A673 (cell line): ENCODE results near the gene SHANK1. TPM values are rescaled to one million over a fixed set of nuclear protein-coding genes. Genes with fewer than 3 reads are reported as not detected.
"Not testable (repeated sequence)": the region's sequence is repeated elsewhere in the genome, so short reads cannot be mapped to it uniquely, and the experiment has no call there.

ENCODE experiments used
- Bru-seq: library from RNA; stranded (reverse); fragments of 400-500 nt; gene quantifications from one replicate; lab custom pipeline; 2021; lab: Mats Ljungman, UMichigan
- BruChase-seq, 2 experiments: library from RNA; stranded (reverse); fragments of 400-500 nt; gene quantifications; one replicate each; lab custom pipeline; 2021; lab: Mats Ljungman, UMichigan
- BruUV-seq: library from RNA; stranded (reverse); fragments of 400-500 nt; replicated peaks from 2 replicates; lab custom pipeline; 2021; lab: Mats Ljungman, UMichigan
- CTCF ChIA-PET: fragments of 300-600 bp; sonication (Branson Sonifier 250); formaldehyde crosslinking; loops from one replicate; lab custom pipeline; 2022; ENCODE audit warnings: antibody characterized with exemption; lab: Charles Lee
- POLR2A ChIA-PET: fragments of 300-600 bp; sonication (Branson Sonifier 250); formaldehyde crosslinking; loops from one replicate; lab custom pipeline; 2022; ENCODE audit warnings: antibody characterized with exemption; ENCODE audit not compliant: low non-redundant PET; lab: Charles Lee
- DNase-seq: peaks from one replicate; pipeline ENCODE4 v3.0.0-alpha.2; 2015; ENCODE audit warnings: low spot score
- H3K27ac ChIP-seq: fragments of 200-600 bp; sonication (generic); 2 replicates; pipeline ENCODE4 v1.5.1; 2016; ENCODE audit warnings: mixed run types, low read depth, mild to moderate bottlenecking, mixed read lengths, antibody characterized with exemption, low read length; ENCODE audit not compliant: poor library complexity, severe bottlenecking
- H3K27me3 ChIP-seq: fragments of 200-600 bp; sonication (generic); replicated peaks from 2 replicates; pipeline ENCODE4 v1.6.1; 2017; ENCODE audit warnings: mixed run types, low read depth, mild to moderate bottlenecking, mixed read lengths, antibody characterized with exemption, low read length; ENCODE audit not compliant: insufficient read depth, poor library complexity
- H3K36me3 ChIP-seq: fragments of 200-600 bp; sonication (generic); 2 replicates; pipeline ENCODE4 v1.6.1; 2016; ENCODE audit warnings: mixed run types, mild to moderate bottlenecking, mixed read lengths, antibody characterized with exemption, low read length; ENCODE audit not compliant: insufficient read depth, poor library complexity, severe bottlenecking
- H3K4me1 ChIP-seq: fragments of 200-600 bp; sonication (generic); 2 replicates; pipeline ENCODE4 v1.6.1; 2017; ENCODE audit warnings: mixed run types, mild to moderate bottlenecking, mixed read lengths, antibody characterized with exemption, low read length; ENCODE audit not compliant: insufficient read depth, poor library complexity, severe bottlenecking
- H3K4me3 ChIP-seq: fragments of 200-600 bp; sonication (generic); 2 replicates; pipeline ENCODE4 v1.5.1; 2016; ENCODE audit warnings: low read depth, mixed run types, mild to moderate bottlenecking, mixed read lengths, low read length; ENCODE audit not compliant: poor library complexity, severe bottlenecking
- H3K9me3 ChIP-seq: fragments of 200-600 bp; sonication (generic); 2 replicates; pipeline ENCODE4 v1.6.1; 2016; ENCODE audit warnings: mixed run types, low read depth, mild to moderate bottlenecking, mixed read lengths, antibody characterized with exemption, low read length; ENCODE audit not compliant: poor library complexity, severe bottlenecking
- CTCF ChIP-seq: fragments of 300-800, 200-600 bp; sonication (generic); conservative IDR thresholded peaks from 2 replicates; pipeline ENCODE4 v1.5.1; 2017; ENCODE audit warnings: low read depth, mild to moderate bottlenecking, antibody characterized with exemption, low read length, moderate library complexity, mixed read lengths
- EZH2 ChIP-seq: fragments of 200-600 bp; sonication (generic); IDR thresholded peaks from 2 replicates; pipeline ENCODE4 v1.6.1; 2017; ENCODE audit warnings: borderline replicate concordance, low read depth, mild to moderate bottlenecking, mixed read lengths, antibody characterized with exemption, low read length; ENCODE audit not compliant: poor library complexity, severe bottlenecking
- intact Hi-C: fragments of 100-400 bp; cut with micrococcal nuclease; formaldehyde crosslinking; loops from one replicate; pipeline ENCODE4 v1.10.0; 2022; ENCODE audit not compliant: unreplicated experiment
- long read RNA-seq: library from polyadenylated mRNA; stranded (forward); transcript quantifications from one replicate; pipeline ENCODE4 v2.0.0, GENCODE V29; 2022
- total RNA-seq: library from RNA; stranded (reverse); gene quantifications from 2 replicates; pipeline ENCODE4 v1.2.3, GENCODE V29; 2021

The SHANK1 gene
- total RNA-seq = 69.7 and 69.8 TPM in 2 replicates
- Bru-seq, nascent RNA = percentile 53 among the genes with signal in this experiment
- percentile 55 among the genes with signal in this experiment for BruChase-seq, experiment 1, labeled RNA remaining after a 2-hour chase
- BruChase-seq, experiment 2, labeled RNA remaining after a 6-hour chase = percentile 72 among the genes with signal in this experiment
- long read RNA-seq, partial matches to known transcripts = 6 of 46 reads
- long read RNA-seq, other reads (novel, unspliced or antisense) = 37 of 46 reads

GRCh38 chr19:50719566-50719965 lies at the start of gene SHANK1:
SHANK1 (minus strand) TSS chr19:50719802; CDS start chr19:50716919, 2,883 bp downstream.
- H3K36me3 ChIP-seq = peaks cover 16% of the 10 kb centered on the region
- peak within 1 kb of the TSS; percentile 61 for H3K27ac ChIP-seq
- no peaks in the 10 kb centered on the region for H3K27me3 ChIP-seq
- peaks cover 54% of the 10 kb centered on the region for H3K4me1 ChIP-seq
- intact Hi-C loops = no loop called here
- TF ChIP-seq EZH2 (no peak), CTCF (no peak)
- no TSS peak for BruUV-seq
- POLR2A ChIA-PET = no interaction called here
- CTCF ChIA-PET = interaction anchor here (0.6 kb wide), 1 partner anchor 313 kb away, joined by 6 read pairs; no protein-coding TSS in a partner anchor
- H3K9me3 ChIP-seq = no peaks in the 10 kb centered on the region
- H3K4me3 ChIP-seq = peak within 1 kb of the TSS; percentile 71
- DNase-seq = peak; percentile 71

- H3K27me3 ChIP-seq = no peaks in the 10 kb centered on the region
- H3K36me3 ChIP-seq = no peaks in the 10 kb centered on the region
- BruUV-seq = no TSS peak
- no peak overlapping the region for H3K4me3 ChIP-seq
- ChIA-PET CTCF (no interaction called here), POLR2A (no interaction called here)
- no peaks in the 10 kb centered on the region for H3K9me3 ChIP-seq
- intact Hi-C loops = no loop called here
- H3K27ac ChIP-seq = no peak overlapping the region
- DNase-seq = no peak
- no peak for TF ChIP-seq EZH2
- TF ChIP-seq CTCF = no peak
- H3K4me1 ChIP-seq = no peaks in the 10 kb centered on the region
Measured at GRCh38 chr19:50768277-50768676, 48.7 kb upstream of the SHANK1 start.

GRCh38 chr19:50767263-50767662 lies 47.7 kb upstream of the SHANK1 start:
- H3K4me1 ChIP-seq, H3K27me3 ChIP-seq, H3K4me3 ChIP-seq, BruUV-seq, DNase-seq, H3K9me3 ChIP-seq, POLR2A ChIA-PET, intact Hi-C loops, H3K36me3 ChIP-seq, H3K27ac ChIP-seq, CTCF ChIA-PET: not testable (repeated sequence)

GRCh38 chr19:50766746-50767145 lies 47.1 kb upstream of the SHANK1 start:
- CTCF ChIA-PET, H3K9me3 ChIP-seq, intact Hi-C loops, H3K27me3 ChIP-seq, H3K4me1 ChIP-seq, H3K27ac ChIP-seq, DNase-seq, H3K36me3 ChIP-seq, H3K4me3 ChIP-seq, BruUV-seq, POLR2A ChIA-PET: not testable (repeated sequence)
